ENCODE results near the gene MESD. TPM values are rescaled to one million over a fixed set of nuclear protein-coding genes. Genes with fewer than 3 reads are reported as not detected.
A peak's percentile ranks its signal among the peaks of the same experiment; 100 is the strongest.

The MESD gene
- polyA plus RNA-seq, 1 of the 3 experiments (the other 2 are of a cell fraction): 15.2 TPM

DNA sequence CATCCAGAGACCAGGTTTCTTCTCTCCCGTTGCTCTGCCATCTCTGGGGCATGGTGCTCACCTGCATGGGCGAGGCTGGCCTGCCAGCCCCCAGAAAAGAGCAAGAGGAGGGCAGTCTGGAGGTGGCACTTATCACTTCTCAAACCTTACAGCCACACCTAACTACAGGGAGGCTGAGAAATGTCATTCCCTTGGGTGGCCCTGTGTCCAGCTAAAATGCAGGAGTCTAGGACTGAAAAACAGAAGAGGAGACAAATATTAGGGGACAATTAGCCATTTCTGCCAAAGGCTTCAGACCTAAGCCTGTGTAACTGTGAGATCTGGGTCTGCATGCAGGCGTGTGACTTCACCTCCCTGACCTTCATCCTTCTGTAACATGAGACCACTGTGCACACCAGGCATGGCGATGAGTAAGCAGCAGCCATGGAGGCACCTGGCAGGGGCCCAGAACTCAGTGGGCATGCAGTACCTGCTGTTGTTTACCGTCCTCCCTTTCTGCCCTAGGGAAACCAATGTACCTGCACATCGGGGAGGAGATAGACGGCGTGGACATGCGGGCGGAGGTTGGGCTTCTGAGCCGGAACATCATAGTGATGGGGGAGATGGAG, 83.4 kb downstream of the MESD start (continued):
- TF ChIP-seq, protein P1, sequence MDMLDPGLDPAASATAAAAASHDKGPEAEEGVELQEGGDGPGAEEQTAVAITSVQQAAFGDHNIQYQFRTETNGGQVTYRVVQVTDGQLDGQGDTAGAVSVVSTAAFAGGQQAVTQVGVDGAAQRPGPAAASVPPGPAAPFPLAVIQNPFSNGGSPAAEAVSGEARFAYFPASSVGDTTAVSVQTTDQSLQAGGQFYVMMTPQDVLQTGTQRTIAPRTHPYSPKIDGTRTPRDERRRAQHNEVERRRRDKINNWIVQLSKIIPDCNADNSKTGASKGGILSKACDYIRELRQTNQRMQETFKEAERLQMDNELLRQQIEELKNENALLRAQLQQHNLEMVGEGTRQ (IDR thresholded peaks at IDR 0.05; ENCODE audit: borderline replicate concordance, low read depth, low read length): no peak
- peak; percentile 67; the same call in 1 of the 2 replicates for TF ChIP-seq FOSL2 (IDR thresholded peaks at IDR 0.05; ENCODE audit: borderline replicate concordance, low read depth)
- peak; percentile 62 for TF ChIP-seq JUND (IDR thresholded peaks at IDR 0.05)
- no peak for TF ChIP-seq SIN3A (IDR thresholded peaks at IDR 0.05; ENCODE audit: borderline replicate concordance, low read depth, low read length)

DNA sequence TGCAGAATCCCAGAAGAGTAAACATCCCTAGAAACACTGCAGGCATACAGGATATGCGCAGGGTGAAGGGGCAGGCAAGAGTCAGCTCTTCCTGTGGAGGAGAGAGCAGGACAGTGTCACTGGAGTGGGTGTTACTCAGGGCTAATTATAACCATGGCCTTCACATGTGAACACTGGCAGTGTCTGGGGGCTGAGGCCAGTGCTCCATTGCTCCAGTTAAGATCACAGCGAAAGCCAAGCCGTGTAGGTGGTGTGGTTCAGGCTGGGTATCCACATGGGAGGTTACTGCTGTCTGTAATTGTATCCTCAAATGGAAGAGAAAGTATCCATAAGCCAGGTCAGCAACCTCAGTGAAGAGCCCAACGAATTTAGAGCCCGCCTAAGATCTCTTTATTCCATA, 84.6 kb downstream of the MESD start:
- H3K4me1 ChIP-seq (ENCODE audit: control insufficient read depth in 1 of 2, insufficient read depth in 2 of 2, low read depth in 1 of 2, low read length in 1 of 2): peaks cover 0 to 2% of the 10 kb centered on the region in 2 experiments; a peak in 1 of 4 replicates
- no peaks in the 10 kb centered on the region for H3K9me2 ChIP-seq
- H3K36me3 ChIP-seq (replicated peaks in 1 of 2; ENCODE audit: control insufficient read depth in 1 of 2, insufficient read depth in 2 of 2, low read length in 1 of 2): peaks cover 4 to 13% of the 10 kb centered on the region in 2 experiments
- no peaks in the 10 kb centered on the region for H3K79me2 ChIP-seq (ENCODE audit: insufficient read depth)
- no peak overlapping the region for H3K4me3 ChIP-seq (ENCODE audit: low read depth in 2 of 2, low read length in 1 of 2)
- no peaks in the 10 kb centered on the region for H3K9me3 ChIP-seq
- H2AFZ ChIP-seq (ENCODE audit: low read depth): no peak overlapping the region
- POLR2A ChIA-PET: no interaction called here
- H3K4me2 ChIP-seq: no peak overlapping the region
- no peaks in the 10 kb centered on the region for H4K20me1 ChIP-seq (ENCODE audit: insufficient read depth)
- TF ChIP-seq RXRA (IDR thresholded peaks at IDR 0.05; ENCODE audit: borderline replicate concordance, low read depth) (no peak), ELF1 (IDR thresholded peaks at IDR 0.05) (no peak), POLR2AphosphoS5 (IDR thresholded peaks at IDR 0.05; ENCODE audit: low read depth, low read length) (no peak), NFIC (IDR thresholded peaks at IDR 0.05; ENCODE audit: borderline replicate concordance) (no peak), JUND (IDR thresholded peaks at IDR 0.05) (no peak), SIN3A (IDR thresholded peaks at IDR 0.05; ENCODE audit: borderline replicate concordance, low read depth, low read length) (no peak), GATA2 (CRISPR knock-in tag; IDR thresholded peaks at IDR 0.05) (no peak), RCOR1 (IDR thresholded peaks at IDR 0.05; ENCODE audit: low read length) (no peak), EZH2phosphoT487 (IDR thresholded peaks at IDR 0.05; ENCODE audit: borderline replicate concordance, low read depth) (no peak)
- TF ChIP-seq, protein P2, sequence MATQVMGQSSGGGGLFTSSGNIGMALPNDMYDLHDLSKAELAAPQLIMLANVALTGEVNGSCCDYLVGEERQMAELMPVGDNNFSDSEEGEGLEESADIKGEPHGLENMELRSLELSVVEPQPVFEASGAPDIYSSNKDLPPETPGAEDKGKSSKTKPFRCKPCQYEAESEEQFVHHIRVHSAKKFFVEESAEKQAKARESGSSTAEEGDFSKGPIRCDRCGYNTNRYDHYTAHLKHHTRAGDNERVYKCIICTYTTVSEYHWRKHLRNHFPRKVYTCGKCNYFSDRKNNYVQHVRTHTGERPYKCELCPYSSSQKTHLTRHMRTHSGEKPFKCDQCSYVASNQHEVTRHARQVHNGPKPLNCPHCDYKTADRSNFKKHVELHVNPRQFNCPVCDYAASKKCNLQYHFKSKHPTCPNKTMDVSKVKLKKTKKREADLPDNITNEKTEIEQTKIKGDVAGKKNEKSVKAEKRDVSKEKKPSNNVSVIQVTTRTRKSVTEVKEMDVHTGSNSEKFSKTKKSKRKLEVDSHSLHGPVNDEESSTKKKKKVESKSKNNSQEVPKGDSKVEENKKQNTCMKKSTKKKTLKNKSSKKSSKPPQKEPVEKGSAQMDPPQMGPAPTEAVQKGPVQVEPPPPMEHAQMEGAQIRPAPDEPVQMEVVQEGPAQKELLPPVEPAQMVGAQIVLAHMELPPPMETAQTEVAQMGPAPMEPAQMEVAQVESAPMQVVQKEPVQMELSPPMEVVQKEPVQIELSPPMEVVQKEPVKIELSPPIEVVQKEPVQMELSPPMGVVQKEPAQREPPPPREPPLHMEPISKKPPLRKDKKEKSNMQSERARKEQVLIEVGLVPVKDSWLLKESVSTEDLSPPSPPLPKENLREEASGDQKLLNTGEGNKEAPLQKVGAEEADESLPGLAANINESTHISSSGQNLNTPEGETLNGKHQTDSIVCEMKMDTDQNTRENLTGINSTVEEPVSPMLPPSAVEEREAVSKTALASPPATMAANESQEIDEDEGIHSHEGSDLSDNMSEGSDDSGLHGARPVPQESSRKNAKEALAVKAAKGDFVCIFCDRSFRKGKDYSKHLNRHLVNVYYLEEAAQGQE (IDR thresholded peaks at IDR 0.05; ENCODE audit: low read depth, low read length): no peak
- TF ChIP-seq, protein P3, sequence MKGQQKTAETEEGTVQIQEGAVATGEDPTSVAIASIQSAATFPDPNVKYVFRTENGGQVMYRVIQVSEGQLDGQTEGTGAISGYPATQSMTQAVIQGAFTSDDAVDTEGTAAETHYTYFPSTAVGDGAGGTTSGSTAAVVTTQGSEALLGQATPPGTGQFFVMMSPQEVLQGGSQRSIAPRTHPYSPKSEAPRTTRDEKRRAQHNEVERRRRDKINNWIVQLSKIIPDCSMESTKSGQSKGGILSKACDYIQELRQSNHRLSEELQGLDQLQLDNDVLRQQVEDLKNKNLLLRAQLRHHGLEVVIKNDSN (IDR thresholded peaks at IDR 0.05; ENCODE audit: borderline replicate concordance, low read depth): no peak
- DNase-seq: no peak
- H3K27me3 ChIP-seq (ENCODE audit: insufficient read depth): no peaks in the 10 kb centered on the region
- CTCF ChIA-PET: no interaction called here
- H3F3A ChIP-seq (replicated peaks; ENCODE audit: insufficient read depth): no peaks in the 10 kb centered on the region
- H3K9ac ChIP-seq: no peak overlapping the region
- 93% methylated on average over 5 of the region's 5 CpGs for WGBS (ENCODE audit: low lambda C conversion rate)
- H3K27ac ChIP-seq (ENCODE audit: low read depth in 2 of 2, low read length in 1 of 2): no peak overlapping the region
